GM12801 (cell line): ENCODE measurements around the gene MOB3C.

Source experiments
- TF ChIP-seq, protein P1 (sequence below): IDR thresholded peaks from one replicate; pipeline ENCODE4 v1.5.1; 2011; ENCODE audit warnings: control low read depth; ENCODE audit not compliant: insufficient read length; ENCODE audit errors: extremely low read depth

Gene MOB3C

GRCh38 chr1:46630719-46631118, 14.1 kb upstream of the MOB3C start:
- TF ChIP-seq, protein P1, sequence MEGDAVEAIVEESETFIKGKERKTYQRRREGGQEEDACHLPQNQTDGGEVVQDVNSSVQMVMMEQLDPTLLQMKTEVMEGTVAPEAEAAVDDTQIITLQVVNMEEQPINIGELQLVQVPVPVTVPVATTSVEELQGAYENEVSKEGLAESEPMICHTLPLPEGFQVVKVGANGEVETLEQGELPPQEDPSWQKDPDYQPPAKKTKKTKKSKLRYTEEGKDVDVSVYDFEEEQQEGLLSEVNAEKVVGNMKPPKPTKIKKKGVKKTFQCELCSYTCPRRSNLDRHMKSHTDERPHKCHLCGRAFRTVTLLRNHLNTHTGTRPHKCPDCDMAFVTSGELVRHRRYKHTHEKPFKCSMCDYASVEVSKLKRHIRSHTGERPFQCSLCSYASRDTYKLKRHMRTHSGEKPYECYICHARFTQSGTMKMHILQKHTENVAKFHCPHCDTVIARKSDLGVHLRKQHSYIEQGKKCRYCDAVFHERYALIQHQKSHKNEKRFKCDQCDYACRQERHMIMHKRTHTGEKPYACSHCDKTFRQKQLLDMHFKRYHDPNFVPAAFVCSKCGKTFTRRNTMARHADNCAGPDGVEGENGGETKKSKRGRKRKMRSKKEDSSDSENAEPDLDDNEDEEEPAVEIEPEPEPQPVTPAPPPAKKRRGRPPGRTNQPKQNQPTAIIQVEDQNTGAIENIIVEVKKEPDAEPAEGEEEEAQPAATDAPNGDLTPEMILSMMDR: no peak

- TF ChIP-seq, protein P1: no peak
These were observed 7.4 kb upstream of the MOB3C start for GRCh38 chr1:46623743-46624644.

- TF ChIP-seq, protein P1: no peak
These were observed 5.7 kb upstream of the MOB3C start for GRCh38 chr1:46622344-46622743.

DNA sequence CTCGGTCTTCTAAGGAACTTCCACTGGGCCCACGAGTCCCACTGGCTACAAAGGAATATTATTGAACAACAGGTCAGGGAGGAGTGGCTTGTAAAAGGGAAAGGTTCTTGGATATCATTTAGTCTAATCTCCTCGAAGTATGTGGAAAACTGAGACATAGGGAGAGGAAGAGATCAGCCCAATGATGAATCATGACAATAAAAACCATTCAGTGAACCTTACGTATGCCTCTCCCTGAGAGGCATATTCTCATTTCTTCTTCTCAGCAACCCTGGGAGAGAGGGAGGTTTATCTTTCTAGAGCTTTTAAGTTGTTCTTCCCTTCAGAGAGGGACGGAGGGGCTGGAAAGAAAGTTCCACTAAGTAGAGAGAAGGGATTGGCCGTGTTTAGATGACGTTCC, 5.3 kb upstream of the MOB3C start:
- TF ChIP-seq, protein P1: no peak

DNA sequence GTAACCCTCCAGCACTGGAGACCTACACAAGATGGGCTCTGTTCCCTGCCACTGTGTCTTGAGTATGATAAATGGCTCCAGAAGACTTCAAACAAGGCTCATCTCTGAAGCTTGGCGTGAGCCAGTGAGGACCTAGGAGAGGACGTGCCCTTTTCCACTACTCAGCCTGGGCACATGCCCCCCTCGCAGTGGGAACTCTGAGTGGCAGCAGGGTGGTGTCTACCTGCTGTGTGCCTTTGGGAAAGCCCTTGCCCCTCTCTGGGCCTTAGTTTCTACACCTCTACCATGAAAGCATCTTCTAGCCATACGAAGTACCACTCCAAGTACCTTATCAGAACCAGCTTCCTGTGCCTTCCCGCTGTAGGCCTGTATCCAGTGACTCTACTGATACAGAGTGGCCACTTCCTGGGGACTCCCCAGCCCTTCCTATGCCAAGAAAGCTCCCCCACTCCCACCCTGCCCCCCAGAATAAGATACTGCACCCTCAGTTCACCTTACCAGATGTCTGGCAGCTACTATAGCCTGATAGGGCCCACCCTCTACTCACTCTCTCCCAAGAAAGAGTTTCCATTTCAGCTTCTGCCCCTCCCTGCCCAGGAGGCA, 3.1 kb upstream of the MOB3C start:
- TF ChIP-seq, protein P1: no peak

GRCh38 chr1:46618754-46619415, 2.3 kb upstream of the MOB3C start:
- TF ChIP-seq, protein P1: no peak

DNA sequence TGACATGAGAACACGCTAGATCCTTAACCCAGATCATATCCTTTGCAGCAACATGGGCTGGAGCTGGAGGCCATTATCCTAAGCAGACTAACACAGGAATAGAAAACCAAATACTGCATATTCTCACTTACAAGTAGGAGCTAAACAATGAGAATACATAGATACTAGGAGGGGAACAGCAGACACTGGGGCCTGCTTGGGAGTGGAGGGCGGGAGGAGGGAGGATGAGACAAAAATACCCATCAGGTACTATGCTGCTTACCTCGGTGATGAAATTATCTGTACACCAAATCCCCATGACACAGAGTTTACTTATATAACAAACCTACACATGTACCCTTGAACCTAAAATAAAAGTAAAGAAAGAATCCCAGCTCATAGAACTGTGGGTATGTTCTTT, 1.2 kb upstream of the MOB3C start:
- TF ChIP-seq, protein P1: no peak
